GM12878 (cell line): ENCODE data around the gene TRIM74. TPM values are rescaled to one million over a fixed set of nuclear protein-coding genes. Genes with fewer than 3 reads are reported as not detected.
"Not testable (repeated sequence)": the region's sequence is repeated elsewhere in the genome, so short reads cannot be mapped to it uniquely, and the experiment has no call there.

Experiments
- ATAC-seq: fragments of 200-7000 bp; cut with Tn5 transposase; 3 replicates; pipeline ENCODE4 v1.9.1; 2020; ENCODE audit warnings: mild to moderate bottlenecking, moderate library complexity
- Bru-seq: library from RNA; stranded (reverse); fragments of 400-500 nt; gene quantifications from one replicate; lab custom pipeline; 2021; lab: Mats Ljungman, UMichigan
- BruChase-seq, 2 experiments: library from RNA; stranded (reverse); fragments of 400-500 nt; gene quantifications; one replicate each; lab custom pipeline; 2021; lab: Mats Ljungman, UMichigan
- BruUV-seq: library from RNA; stranded (reverse); fragments of 400-500 nt; replicated peaks from 2 replicates; lab custom pipeline; 2021; lab: Mats Ljungman, UMichigan
- CTCF ChIA-PET: fragments of 300-600 bp; sonication (Branson Sonifier 250); formaldehyde crosslinking; extraction: SDS; loops from one replicate; lab custom pipeline; 2021; ENCODE audit warnings: inconsistent platforms; lab: Yijun Ruan, JAX
- POLR2A ChIA-PET: fragments of 350-600 bp; formaldehyde crosslinking; extraction: SDS; loops from one replicate; lab custom pipeline; 2021; ENCODE audit warnings: inconsistent platforms; lab: Charles Lee
- RAD21 ChIA-PET: fragments of 300-600 bp; sonication (Branson Sonifier 250); formaldehyde crosslinking; loops from one replicate; lab custom pipeline; 2023; ENCODE audit warnings: antibody characterized with exemption; ENCODE audit not compliant: unreplicated experiment; lab: Charles Lee
- SMC1A ChIA-PET: fragments of 300-600 bp; sonication (Branson Sonifier 250); formaldehyde crosslinking; loops from one replicate; lab custom pipeline; 2023; ENCODE audit not compliant: unreplicated experiment, uncharacterized antibody; lab: Charles Lee
- DNase-seq: peaks from one replicate; pipeline ENCODE4 v3.0.0-alpha.2; 2011; ENCODE audit warnings: low read depth, low spot score
- FAIRE-seq: peaks from 3 replicates; lab custom pipeline; 2011; peaks lifted over from hg19 to GRCh38; lab: Jason Lieb, UNC
- H2AFZ ChIP-seq: 2 replicates; pipeline ENCODE4 v1.6.0; 2011; ENCODE audit warnings: low read depth, low read length, control low read depth; ENCODE audit not compliant: control insufficient read depth
- H3K27ac ChIP-seq: 2 replicates; pipeline ENCODE4 v1.5.1; 2011; ENCODE audit warnings: control low read depth; ENCODE audit not compliant: control insufficient read depth, insufficient read depth
- H3K27me3 ChIP-seq, 2 experiments: replicated peaks in 1 of 2; 2 replicates each; pipeline versions ENCODE4 v1.6.0 to v1.6.1; 2011; ENCODE audit warnings: low read length in 1 of 2; ENCODE audit not compliant: control insufficient read depth in 2 of 2, insufficient read depth in 2 of 2
- H3K36me3 ChIP-seq, 2 experiments: 2 replicates each; pipeline ENCODE4 v1.5.1; 2011; ENCODE audit warnings: low read length in 1 of 2; ENCODE audit not compliant: control insufficient read depth in 2 of 2, insufficient read depth in 2 of 2
- H3K4me1 ChIP-seq: 2 replicates; pipeline ENCODE4 v1.6.1; 2011; ENCODE audit warnings: mild to moderate bottlenecking, low read length, moderate library complexity, mixed read lengths; ENCODE audit not compliant: control insufficient read depth, insufficient read depth
- H3K4me2 ChIP-seq: 2 replicates; pipeline ENCODE4 v1.6.0; 2011; ENCODE audit warnings: control low read depth; ENCODE audit not compliant: control insufficient read depth, insufficient read depth
- H3K4me3 ChIP-seq: fragments of 200-600 bp; sonication (generic); 2 replicates; pipeline ENCODE4 v1.5.1; 2016
- H3K79me2 ChIP-seq: 2 replicates; pipeline ENCODE4 v1.6.0; 2011; ENCODE audit warnings: low read length; ENCODE audit not compliant: control insufficient read depth, insufficient read depth
- H3K9ac ChIP-seq: 2 replicates; pipeline ENCODE4 v1.8.0; 2011; ENCODE audit warnings: low read length, control low read depth, mixed read lengths; ENCODE audit not compliant: control insufficient read depth, insufficient read depth
- H3K9me3 ChIP-seq: replicated peaks from 3 replicates; pipeline ENCODE4 v1.5.1; 2011; ENCODE audit warnings: mild to moderate bottlenecking, low read length; ENCODE audit not compliant: control insufficient read depth, insufficient read depth
- H4K20me1 ChIP-seq: 2 replicates; pipeline ENCODE4 v1.6.0; 2011; ENCODE audit not compliant: control insufficient read depth, insufficient read depth
- WGBS: methylation state at CpG from one replicate; pipeline ENCODE4 v1.1.6; 2016; ENCODE audit warnings: low lambda C conversion rate; ENCODE audit not compliant: insufficient replicate concordance, insufficient coverage; ENCODE audit errors: missing lambda C conversion rate; 5-methylcytosine and 5-hydroxymethylcytosine counted together
- in situ Hi-C: fragments of 300-500 bp; cut with MboI; formaldehyde crosslinking; loops from 9 replicates; pipeline ENCODE4 v1.14.3; 2018; ENCODE audit warnings: mixed read lengths
- intact Hi-C: fragments of 100-400 bp; cut with micrococcal nuclease; formaldehyde crosslinking; loops from one replicate; pipeline ENCODE4 v1.14.2; 2022; ENCODE audit not compliant: unreplicated experiment
- long read RNA-seq, 2 experiments: library from polyadenylated mRNA; unstranded; transcript quantifications; one replicate each; pipeline ENCODE4 v2.0.0, GENCODE V29; 2019 to 2020
- polyA minus RNA-seq, 3 experiments: library from RNA; depleted of rRNA, polyadenylated mRNA; stranded (reverse); fragments of >200 nt; gene quantifications; 2 replicates each; pipeline ENCODE4 v1.2.3, GENCODE V29; 2011
- polyA plus RNA-seq, 11 experiments: library from polyadenylated mRNA; depleted of rRNA in 4 of 11; unstranded in 6 of 11; stranded (reverse) in 5 of 11; fragments of >200 nt; fragmentation: Nextera tagmentation in 4 of 11; fragmentation: Illumina TruSeq in 1 of 11; extraction: Ambion mirVana in 4 of 11; extraction: Trizol in 1 of 11; gene quantifications; 1 replicate in 1 of 11; 2 replicates in 10 of 11; pipeline versions ENCODE4 v1.2.1 to v1.2.3, GENCODE V29; 2011 to 2016; ENCODE audit warnings: inconsistent platforms in 2 of 11, missing spikeins in 2 of 11, low read depth in 1 of 11
- total RNA-seq, 4 experiments: library from RNA; depleted of rRNA in 3 of 4; stranded (reverse); fragments of >200 nt in 3 of 4; fragmentation: Illumina TruSeq in 1 of 4; extraction: Trizol in 1 of 4; gene quantifications; 2 replicates each; pipeline versions ENCODE4 v1.2.1 to v1.2.3, GENCODE V29; 2013 to 2021

The TRIM74 gene
- 0.93 and 2.3 TPM in 2 replicates for total RNA-seq (2013; cell fraction: nucleolus; rRNA removed)
- total RNA-seq (2014; rRNA removed) (0.11 TPM in 1 of 2 replicates, not detected in the other), total RNA-seq (2014; rRNA removed; fragmentation: Illumina TruSeq; extraction: Trizol) (not detected in 2 replicates), total RNA-seq (2021) (0.31 TPM in 1 of 2 replicates, not detected in the other), polyA plus RNA-seq (2011; rRNA removed) (0.10 and 0.24 TPM in 2 replicates), polyA plus RNA-seq (2014; fragmentation: Illumina TruSeq; extraction: Trizol) (not detected in 2 replicates), polyA plus RNA-seq (2014; fragmentation: Nextera tagmentation; extraction: Ambion mirVana) (not detected), polyA plus RNA-seq (2014; rRNA removed) (0.19 TPM in 1 of 2 replicates, not detected in the other), polyA plus RNA-seq (2016; fragmentation: Nextera tagmentation; extraction: Ambion mirVana) (under 1 TPM; 0.11 to 0.48 TPM), polyA minus RNA-seq (2011; rRNA and poly(A)+ RNA removed) (not detected in 2 replicates), Bru-seq, nascent RNA (percentile 42 among the genes with signal in this experiment), BruChase-seq, experiment 1, labeled RNA remaining after a 6-hour chase (percentile 54 among the genes with signal in this experiment), BruChase-seq, experiment 2, labeled RNA remaining after a 2-hour chase (percentile 45 among the genes with signal in this experiment)
- polyA plus RNA-seq (2011; ENCODE audit: low read depth) = not detected
- not detected in 2 replicates for polyA plus RNA-seq (2011; cell fraction: cytosol; rRNA removed)
- polyA plus RNA-seq (2011; cell fraction: nucleus; rRNA removed) = 0.79 and 0.88 TPM in 2 replicates
- polyA plus RNA-seq (2012) = 0.37 TPM in 1 of 2 replicates, not detected in the other
- not detected in 2 replicates for polyA minus RNA-seq (2011; cell fraction: cytosol; rRNA and poly(A)+ RNA removed)
- not detected in 2 replicates for polyA minus RNA-seq (2011; cell fraction: nucleus; rRNA and poly(A)+ RNA removed)
- long read RNA-seq, experiment 1 = 0 reads
- long read RNA-seq, experiment 2 = 0 reads

DNA sequence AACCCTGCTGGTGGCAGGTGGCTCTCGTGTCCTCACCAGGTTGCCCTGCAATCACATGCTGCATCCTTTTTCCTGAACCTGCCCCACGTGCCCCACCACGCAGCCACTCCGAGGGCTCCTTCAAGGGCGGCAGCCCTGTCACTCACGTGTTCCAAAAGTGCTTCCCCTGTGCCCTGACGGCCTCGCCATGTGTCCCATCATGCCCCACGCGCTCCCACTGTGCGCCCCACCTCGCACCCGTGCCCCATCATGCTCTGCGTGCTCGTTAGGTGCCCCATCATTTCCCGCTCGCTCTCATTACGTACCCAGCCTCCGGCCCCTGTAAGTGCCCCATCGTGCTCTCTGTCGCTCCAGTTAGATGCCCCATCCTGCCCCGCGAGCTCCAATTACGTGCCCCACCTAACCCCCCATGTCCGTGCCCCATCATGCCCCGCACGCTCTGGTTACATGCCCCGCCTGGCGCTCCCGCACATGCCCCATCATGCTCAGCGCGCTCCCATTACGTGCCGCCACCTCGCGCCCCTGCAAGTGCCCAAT is at the start of gene TRIM74:
Gene TRIM74, minus strand, starts transcription at position 487 of the 537 bp plus-strand sequence. CDS start 3,309 bp downstream, outside the sequence.
- H3K79me2 ChIP-seq, FAIRE-seq, H2AFZ ChIP-seq, H3K4me3 ChIP-seq, H3K9me3 ChIP-seq, H4K20me1 ChIP-seq, H3K9ac ChIP-seq, intact Hi-C loops, in situ Hi-C loops, ATAC-seq, H3K4me1 ChIP-seq, CTCF ChIA-PET, BruUV-seq, H3K4me2 ChIP-seq, H3K27ac ChIP-seq, SMC1A ChIA-PET, POLR2A ChIA-PET, RAD21 ChIA-PET, H3K36me3 ChIP-seq, H3K27me3 ChIP-seq, DNase-seq: not testable (repeated sequence)
- WGBS = 93% methylated on average over 7 of the region's 36 CpGs

DNA sequence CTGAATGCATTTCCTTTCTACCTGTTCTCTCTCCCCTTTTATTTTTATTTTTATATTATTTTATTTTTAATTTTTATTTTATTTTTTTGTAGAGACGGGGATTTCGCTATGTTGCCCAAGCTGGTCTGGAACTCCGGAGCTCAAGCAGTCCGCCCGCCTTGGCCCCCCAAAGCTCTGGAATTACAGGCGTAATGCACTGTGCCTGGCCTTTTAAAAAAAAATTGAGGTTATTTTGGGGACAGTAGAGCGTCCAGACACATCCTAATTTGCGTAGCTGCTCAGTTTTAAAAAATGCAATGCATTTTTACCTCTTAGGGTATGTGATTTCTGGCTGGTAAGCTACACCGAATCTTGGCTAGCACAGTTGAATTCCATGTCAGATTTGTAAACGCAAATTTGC is 37.2 kb upstream of the TRIM74 start:
- SMC1A ChIA-PET, ATAC-seq, RAD21 ChIA-PET, H3K9me3 ChIP-seq, H3K36me3 ChIP-seq, BruUV-seq, DNase-seq, H3K4me1 ChIP-seq, in situ Hi-C loops, FAIRE-seq, CTCF ChIA-PET, intact Hi-C loops, POLR2A ChIA-PET, H3K79me2 ChIP-seq, H2AFZ ChIP-seq, H3K27me3 ChIP-seq, H4K20me1 ChIP-seq: not testable (repeated sequence)
- Histone ChIP-seq H3K9ac (peak overlapping the region; percentile 58; the same call in 1 of the 2 replicates), H3K4me3 (peak overlapping the region; percentile 73), H3K27ac (peak overlapping the region; percentile 53), H3K4me2 (peak overlapping the region; percentile 44)
- 4% methylated on average over 10 of the region's 10 CpGs for WGBS
